NCI-H187 (cell line): ENCODE data around the gene COL12A1.

Source experiments
- DNase-seq, 2 experiments: peaks; one replicate each; lab custom pipeline; 2025; lab: John Stamatoyannopoulos, UW

The COL12A1 gene

GRCh38 chr6:75143191-75143590 is 62.7 kb downstream of the COL12A1 start:
- DNase-seq: no peak

GRCh38 chr6:75142721-75143120 is 63.1 kb downstream of the COL12A1 start:
- no peak for DNase-seq

- DNase-seq: no peak
Observed at GRCh38 chr6:75135876-75136275, 70.0 kb downstream of the COL12A1 start.

GRCh38 chr6:75135450-75135849 is 70.4 kb downstream of the COL12A1 start:
- no peak for DNase-seq

- DNase-seq: no peak
Observed at GRCh38 chr6:75130784-75131183, 75.1 kb downstream of the COL12A1 start.

GRCh38 chr6:75128878-75129570 is 76.8 kb downstream of the COL12A1 start:
- no peak for DNase-seq

GRCh38 chr6:75126518-75126917 is 79.3 kb downstream of the COL12A1 start:
- no peak for DNase-seq

- DNase-seq: no peak
Observed at GRCh38 chr6:75124983-75125382, 80.9 kb downstream of the COL12A1 start.

GRCh38 chr6:75124085-75124484 is 81.8 kb downstream of the COL12A1 start:
- DNase-seq: no peak

GRCh38 chr6:75118925-75119515 is 86.8 kb downstream of the COL12A1 start:
- DNase-seq: no peak

- no peak for DNase-seq
Observed at GRCh38 chr6:75117701-75118100, 88.2 kb downstream of the COL12A1 start.

- DNase-seq: no peak
Observed at GRCh38 chr6:75116946-75117345, 88.9 kb downstream of the COL12A1 start.

GRCh38 chr6:75115481-75115880 is 90.4 kb downstream of the COL12A1 start:
- no peak for DNase-seq

- DNase-seq: no peak
Observed at GRCh38 chr6:75114806-75115205, 91.0 kb downstream of the COL12A1 start.

- DNase-seq: no peak
Observed at GRCh38 chr6:75114195-75114594, 91.7 kb downstream of the COL12A1 start.

GRCh38 chr6:75113446-75113845 is 92.4 kb downstream of the COL12A1 start:
- DNase-seq: no peak

GRCh38 chr6:75109765-75110164 is 96.1 kb downstream of the COL12A1 start:
- DNase-seq: no peak

- DNase-seq: no peak
Observed at GRCh38 chr6:75109022-75109421, 96.8 kb downstream of the COL12A1 start.

- no peak for DNase-seq
Observed at GRCh38 chr6:75108333-75108974, 97.4 kb downstream of the COL12A1 start.

- DNase-seq: no peak
Observed at GRCh38 chr6:75107913-75108312, 97.9 kb downstream of the COL12A1 start.

GRCh38 chr6:75106426-75106825 is 99.4 kb downstream of the COL12A1 start:
- no peak for DNase-seq

- DNase-seq: no peak
Observed at GRCh38 chr6:75103431-75103830, 102.4 kb downstream of the COL12A1 start.

- no peak for DNase-seq
Observed at GRCh38 chr6:75102301-75102700, 103.6 kb downstream of the COL12A1 start.
